GM19438 (cell line): Measurements from ENCODE around the gene FLYWCH1.

Experiments
- ATAC-seq: cut with Tn5 transposase; IDR thresholded peaks from one replicate; pipeline ENCODE4 v1.9.1; 2021; ENCODE audit warnings: low read depth; ENCODE audit not compliant: unreplicated experiment

Gene FLYWCH1

GRCh38 chr16:2911638-2912329 is at the start of gene FLYWCH1:
TSS of gene FLYWCH1 (plus strand) at chr16:2911931. CDS start at chr16:2929686, 17,755 bp downstream.
- peak; percentile 95 for ATAC-seq

GRCh38 chr16:2865651-2866050 is 46.1 kb upstream of the FLYWCH1 start:
- no peak for ATAC-seq

GRCh38 chr16:2866431-2866830 is 45.3 kb upstream of the FLYWCH1 start:
- ATAC-seq, result no peak

GRCh38 chr16:2867661-2867986 is 44.1 kb upstream of the FLYWCH1 start:
- no peak for ATAC-seq

- ATAC-seq, result peak; percentile 79
These were observed 43.5 kb upstream of the FLYWCH1 start for GRCh38 chr16:2867987-2868789.

- ATAC-seq, result no peak
These were observed 39.8 kb upstream of the FLYWCH1 start for GRCh38 chr16:2871926-2872325.

- ATAC-seq, result no peak
These were observed 37.5 kb upstream of the FLYWCH1 start for GRCh38 chr16:2874032-2874911.

- no peak for ATAC-seq
These were observed 36.8 kb upstream of the FLYWCH1 start for GRCh38 chr16:2874912-2875362.

- ATAC-seq, result no peak
These were observed 31.8 kb upstream of the FLYWCH1 start for GRCh38 chr16:2879854-2880508.

- ATAC-seq, result peak; percentile 0
These were observed 29.7 kb upstream of the FLYWCH1 start for GRCh38 chr16:2881783-2882649.

GRCh38 chr16:2882650-2883457 is 28.9 kb upstream of the FLYWCH1 start, which contains the start of gene FLYWCH2:
TSS of gene FLYWCH2 (plus strand) at chr16:2883215. CDS start at chr16:2896450, 13,235 bp downstream.
- ATAC-seq, result peak; percentile 88

- no peak for ATAC-seq
These were observed 28.2 kb upstream of the FLYWCH1 start for GRCh38 chr16:2883458-2883908.

GRCh38 chr16:2884041-2884451 is 27.7 kb upstream of the FLYWCH1 start:
- ATAC-seq, result no peak

GRCh38 chr16:2894231-2894630 is 17.5 kb upstream of the FLYWCH1 start:
- no peak for ATAC-seq

GRCh38 chr16:2895813-2896212 is 15.9 kb upstream of the FLYWCH1 start:
- no peak for ATAC-seq

- no peak for ATAC-seq
These were observed 15.2 kb upstream of the FLYWCH1 start for GRCh38 chr16:2896480-2897010.

- ATAC-seq, result no peak
These were observed 14.6 kb upstream of the FLYWCH1 start for GRCh38 chr16:2897110-2897509.

- no peak for ATAC-seq
These were observed 12.7 kb upstream of the FLYWCH1 start for GRCh38 chr16:2898831-2899563.
